Activated CD8-positive, alpha-beta memory T cell treated with anti-CD3 and anti-CD28 coated beads for 24 hours (primary cell): ENCODE data around the gene ZNF853.
A peak's percentile ranks its signal among the peaks of the same experiment; 100 is the strongest.
"Not testable (repeated sequence)": the region's sequence is repeated elsewhere in the genome, so short reads cannot be mapped to it uniquely, and the experiment has no call there.

Source experiments
- DNase-seq: peaks from one replicate; pipeline ENCODE4 v3.0.0-alpha.2; 2020

The ZNF853 gene

DNA sequence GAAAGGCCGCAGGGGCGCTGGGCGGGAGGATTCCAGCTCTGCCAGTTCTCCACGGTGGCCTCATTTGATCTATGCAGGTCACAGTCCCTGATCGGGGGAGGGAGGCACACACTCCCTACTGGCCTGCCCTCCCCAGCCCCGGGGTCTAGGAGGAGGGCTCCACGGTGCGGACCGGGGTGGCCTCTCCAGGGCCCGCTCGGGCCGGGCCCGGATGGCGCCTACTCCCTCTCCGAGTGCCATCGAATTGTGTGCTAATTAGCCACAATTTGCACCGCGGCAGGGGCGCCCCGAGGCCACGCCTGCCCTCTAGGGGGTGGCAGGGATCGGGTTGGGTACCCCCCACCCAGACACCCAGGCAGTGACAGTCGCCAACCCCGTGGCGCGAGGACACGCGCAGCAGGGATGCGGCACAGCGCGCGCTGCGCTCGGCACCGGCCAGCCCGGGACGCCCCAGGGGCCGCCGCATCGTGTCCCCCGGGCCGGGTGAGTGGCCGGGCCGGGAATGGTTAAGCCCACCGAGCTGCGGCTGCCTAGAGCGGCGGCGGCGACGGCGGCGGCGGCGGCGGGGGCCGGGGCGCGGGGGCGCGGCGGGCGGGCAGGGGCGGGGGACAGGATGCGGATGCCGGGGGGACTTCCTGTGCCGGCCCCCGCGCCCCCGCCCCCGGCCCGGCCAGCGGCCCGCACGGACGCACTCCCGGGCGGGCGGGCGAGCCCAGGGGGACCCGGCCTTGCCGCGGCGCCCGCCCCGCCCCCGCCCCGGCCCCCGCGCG is at the start of gene ZNF853:
Gene ZNF853, plus strand, starts transcription at position 658 of the 770 bp plus-strand sequence. CDS start 565 bp downstream, outside the sequence.
- peak; percentile 77 for DNase-seq

DNA sequence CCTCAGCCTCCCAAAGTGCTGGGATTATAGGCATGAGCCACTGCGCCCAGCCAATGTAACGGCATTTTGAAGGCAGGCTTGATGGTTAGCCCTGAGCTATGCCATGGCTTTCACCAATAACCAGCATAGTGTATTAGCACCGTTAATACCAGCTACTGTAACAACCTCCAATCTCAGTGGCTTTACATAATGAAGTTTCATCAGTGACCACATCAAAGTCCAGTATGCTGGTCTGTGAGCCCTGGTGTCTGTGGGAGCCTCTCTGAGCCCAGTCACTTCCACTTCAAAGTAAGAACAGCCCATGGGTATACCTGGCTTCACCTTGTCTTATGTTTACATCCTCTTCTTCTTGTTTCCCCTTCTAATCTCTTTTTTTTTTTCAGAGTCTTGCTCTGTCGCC is 49.8 kb upstream of the ZNF853 start:
- no peak for DNase-seq

DNA sequence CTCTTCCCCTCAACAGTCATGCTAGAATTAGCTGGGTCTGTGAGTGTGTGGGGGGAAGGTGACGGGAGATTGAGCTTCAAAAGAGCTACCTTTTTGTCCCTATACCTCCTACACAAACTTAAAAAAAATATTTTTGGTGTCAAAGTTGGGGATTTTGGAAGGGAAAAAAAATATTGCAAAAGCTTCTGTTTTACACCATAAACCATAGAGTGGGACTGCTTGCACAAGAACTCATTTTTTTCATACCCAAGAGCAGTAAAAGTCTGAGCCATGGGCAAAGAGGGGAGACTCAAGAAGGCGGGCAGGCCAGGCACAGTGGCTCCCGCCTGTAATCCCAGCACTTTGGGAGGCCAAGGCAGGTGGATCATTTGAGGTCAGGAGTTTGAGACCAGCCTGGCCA is 47.5 kb upstream of the ZNF853 start:
- no peak for DNase-seq

DNA sequence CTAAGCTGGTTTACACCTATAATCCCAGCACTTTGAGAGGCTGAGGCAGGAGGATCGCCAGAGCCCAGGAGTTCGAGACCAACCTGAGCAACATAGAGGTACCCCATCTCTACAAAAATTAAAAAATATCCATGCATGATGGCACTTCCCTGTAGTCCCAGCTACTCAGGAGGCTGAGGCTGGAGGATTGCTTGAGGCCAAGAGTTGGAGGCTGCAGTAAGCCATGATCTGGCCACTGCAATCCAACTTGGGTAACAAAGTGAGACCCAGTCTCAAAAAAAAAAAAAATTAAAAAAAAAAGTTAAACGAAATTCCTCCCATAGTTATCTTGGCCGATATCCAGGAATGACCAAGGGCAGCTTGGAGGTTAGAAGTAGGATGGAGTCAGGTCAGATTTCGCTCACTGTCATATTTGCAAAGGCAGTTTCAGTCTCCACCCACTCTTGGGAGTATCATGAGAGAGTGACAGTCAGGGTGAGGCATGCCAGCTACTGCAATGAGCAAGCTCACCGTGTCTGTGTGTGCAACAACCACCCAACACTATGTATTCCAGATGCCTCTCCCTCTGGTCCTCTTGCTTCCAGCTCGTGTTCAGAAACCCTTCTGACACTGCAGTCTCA is 44.1 kb upstream of the ZNF853 start:
- DNase-seq: no peak

DNA sequence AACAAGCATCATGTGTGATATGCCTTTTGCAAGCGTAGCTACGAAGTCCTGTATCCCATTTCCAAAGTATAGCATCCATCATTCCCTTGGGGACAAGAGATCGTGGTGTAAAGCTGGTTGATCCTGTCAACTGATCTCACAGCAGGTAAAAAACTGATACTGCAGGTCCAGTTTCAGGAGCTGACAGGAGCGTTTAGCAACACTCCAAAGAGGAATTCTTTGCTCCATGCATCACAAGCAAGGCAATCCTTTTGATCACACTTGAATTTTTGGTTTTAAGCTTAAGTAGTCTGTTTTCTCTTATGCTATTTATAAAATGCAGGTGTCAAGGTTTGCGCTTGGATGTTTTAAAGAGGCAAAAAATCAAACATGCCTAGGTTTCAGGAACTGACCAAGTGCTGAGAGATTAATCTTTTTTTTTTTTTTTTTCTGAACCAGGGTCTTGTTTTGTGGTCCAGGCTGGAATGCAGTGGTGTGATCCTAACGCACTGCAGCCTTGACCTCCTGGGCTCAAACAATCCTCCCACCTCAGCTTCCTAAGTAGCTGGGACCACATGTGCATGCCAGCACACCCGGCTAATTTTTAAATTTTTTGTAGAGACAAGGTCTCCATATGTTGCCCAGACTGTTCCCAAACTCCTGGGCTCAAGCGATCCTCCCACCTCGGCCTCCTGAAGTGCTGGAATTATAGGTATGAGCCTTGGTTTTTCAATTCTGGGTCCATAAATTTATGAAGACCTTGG is 40.0 kb upstream of the ZNF853 start:
- DNase-seq: no peak

DNA sequence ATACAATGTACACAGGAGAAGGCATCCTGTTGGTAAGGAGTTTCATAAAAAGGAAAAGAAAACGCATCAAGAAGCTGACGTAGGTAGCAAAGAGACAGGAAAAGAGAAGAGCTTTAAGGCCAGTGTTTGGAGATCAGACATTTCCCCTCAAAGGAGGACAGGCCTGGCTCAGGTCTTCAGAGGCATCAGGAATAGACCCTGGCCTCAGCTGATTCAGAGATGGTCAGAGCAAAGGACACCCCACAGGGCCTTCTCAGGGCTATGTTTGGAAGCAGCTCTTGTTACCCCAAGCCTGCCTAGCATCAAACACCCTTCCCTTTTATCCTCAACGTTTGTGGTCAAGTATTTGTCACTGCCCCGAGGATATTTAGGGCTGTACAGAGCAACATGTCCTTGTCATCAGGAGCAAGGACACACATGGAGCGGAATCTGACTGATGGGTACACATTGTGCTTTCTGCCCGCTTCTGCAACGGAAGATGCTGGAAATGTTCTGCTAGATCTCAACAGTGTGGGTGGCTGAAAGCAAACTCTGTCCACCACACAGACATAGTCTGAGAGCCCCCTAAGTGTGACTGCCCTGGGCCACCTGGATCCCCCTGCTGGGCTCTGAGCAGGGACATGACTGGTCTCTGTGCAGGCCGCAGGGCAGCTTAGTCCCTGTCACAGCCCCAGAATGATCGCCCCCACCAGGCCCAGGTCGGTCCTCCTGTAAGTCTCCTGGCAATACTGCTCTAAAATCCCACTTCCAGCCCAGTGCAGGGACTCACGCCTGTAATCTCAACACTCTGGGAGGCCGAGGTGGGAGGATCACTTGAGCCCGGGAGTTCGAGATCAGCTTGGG is 39.2 kb upstream of the ZNF853 start:
- DNase-seq: peak; percentile 68

DNA sequence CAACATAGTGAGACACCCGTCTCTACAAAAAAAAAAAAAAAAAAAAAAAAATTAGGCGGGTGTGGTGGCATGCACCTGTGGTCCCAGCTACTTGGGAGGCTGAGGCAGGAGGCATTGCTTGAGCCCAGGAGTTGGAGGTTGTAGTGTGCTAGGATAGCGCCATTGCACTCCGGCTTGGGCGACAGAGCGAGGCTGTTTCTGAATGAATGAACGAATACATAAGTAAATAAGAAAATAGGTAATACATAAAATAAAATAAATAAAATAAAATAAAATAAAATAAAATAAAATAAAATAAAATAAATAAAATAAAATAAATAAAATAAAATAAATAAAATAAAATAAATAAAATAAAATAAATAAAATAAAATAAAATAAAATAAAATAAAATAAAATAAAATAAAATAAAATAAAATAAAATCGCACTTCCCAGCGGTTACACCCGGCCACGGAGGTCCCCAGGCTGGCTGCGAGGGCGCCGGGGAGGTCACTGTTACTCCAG is 38.5 kb upstream of the ZNF853 start:
- DNase-seq: not testable (repeated sequence)

DNA sequence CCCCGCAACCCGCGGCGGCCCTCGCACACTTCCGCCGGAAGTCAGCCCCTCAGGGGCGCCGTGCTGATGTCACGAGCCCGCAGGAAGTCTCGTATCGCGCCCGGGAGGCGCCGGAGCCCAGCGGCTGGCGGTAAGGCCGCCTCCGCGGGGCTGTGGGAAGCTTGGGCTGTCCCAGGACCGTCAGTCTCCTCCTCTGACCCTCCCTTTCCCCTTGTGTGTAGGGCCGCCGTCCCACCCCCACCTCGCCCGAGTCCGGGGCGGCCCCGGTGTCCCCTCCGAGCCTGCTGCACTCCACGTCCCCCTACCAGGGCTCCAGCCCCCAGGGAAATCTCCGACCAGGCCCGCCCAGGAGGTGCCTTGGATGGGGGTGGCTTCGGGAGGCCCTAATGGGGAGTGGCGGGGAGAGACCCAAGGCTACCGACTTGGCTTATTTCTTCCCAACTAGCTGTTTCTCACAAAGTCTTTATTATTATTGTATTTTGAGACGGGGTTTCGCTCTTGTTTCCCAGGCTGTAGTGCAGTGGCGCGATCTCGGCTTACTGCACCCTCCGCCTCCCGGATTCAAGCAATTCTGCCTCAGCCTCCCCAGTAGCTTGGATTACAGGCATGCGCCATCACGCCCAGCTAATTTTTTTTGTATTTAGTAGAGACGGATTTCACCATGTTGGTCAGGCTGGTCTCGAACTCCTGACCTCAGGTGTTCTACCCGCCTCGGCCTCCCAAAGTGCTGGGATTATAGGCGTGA is 37.9 kb upstream of the ZNF853 start, which contains the start of gene ZDHHC4:
Gene ZDHHC4, plus strand, starts transcription at position 86 of the 745 bp plus-strand sequence. CDS start 3,108 bp downstream, outside the sequence.
- peak; percentile 93 for DNase-seq

DNA sequence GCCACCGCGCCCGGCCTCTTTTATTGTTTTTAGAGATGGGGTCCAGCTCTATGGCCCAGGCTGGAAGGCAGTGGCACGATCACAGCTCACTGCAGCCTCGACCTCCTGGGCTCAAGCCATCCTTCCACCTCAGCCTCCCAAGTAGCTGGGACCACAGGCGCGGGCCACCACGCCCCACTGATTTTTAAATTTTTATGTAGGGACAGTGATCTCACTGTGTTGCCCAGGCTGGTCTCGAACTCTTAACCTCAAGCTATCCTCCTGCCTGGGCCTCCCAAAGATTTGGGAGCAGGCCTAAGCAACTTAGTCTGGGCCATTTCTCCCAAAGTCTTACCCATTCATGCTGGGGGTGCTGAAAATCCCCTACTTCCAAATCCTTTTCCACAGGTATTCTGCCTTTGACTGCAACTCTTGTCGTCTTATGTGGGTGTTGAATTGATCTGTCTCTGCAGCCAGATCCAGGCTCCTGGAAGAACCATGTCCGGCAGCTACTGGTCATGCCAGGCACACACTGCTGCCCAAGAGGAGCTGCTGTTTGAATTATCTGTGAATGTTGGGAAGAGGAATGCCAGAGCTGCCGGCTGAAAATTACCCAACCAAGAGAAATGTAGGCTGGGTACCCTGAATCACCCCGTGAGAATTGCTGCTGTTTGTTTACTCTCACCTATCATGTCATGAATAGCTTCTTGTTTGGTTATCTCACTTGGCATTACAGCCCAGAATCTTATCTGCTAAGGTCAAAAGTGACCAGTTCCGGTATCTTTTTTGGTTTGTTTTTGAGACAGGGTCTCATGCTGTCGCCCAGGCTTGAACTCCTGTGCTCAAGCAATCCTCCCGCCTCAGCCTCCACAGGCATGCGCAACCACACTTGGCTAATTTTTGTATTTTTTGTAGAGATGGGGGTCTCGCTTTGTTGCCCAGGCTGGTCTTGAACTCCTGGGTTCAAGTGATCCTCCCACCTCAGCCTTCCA is 37.0 kb upstream of the ZNF853 start:
- DNase-seq: no peak

DNA sequence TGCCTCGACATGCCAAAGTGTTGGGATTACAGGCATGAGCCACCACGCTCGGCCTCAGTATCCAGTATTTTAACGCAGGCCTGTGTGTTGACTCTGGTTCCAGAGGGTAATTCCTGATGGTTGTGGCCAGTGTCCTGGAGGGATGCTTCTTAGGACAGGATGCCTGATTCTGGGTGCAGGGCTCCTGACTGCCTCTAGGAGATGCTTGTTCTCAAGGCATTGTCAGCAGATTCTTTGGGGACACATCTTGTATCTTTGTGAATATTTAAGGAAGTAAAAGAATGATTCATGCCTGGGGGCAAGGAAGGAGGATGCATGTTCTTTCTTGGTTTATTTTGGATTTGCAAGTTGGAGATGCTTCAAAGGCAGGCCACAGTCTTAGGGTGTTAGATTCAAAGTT is 36.0 kb upstream of the ZNF853 start:
- no peak for DNase-seq

DNA sequence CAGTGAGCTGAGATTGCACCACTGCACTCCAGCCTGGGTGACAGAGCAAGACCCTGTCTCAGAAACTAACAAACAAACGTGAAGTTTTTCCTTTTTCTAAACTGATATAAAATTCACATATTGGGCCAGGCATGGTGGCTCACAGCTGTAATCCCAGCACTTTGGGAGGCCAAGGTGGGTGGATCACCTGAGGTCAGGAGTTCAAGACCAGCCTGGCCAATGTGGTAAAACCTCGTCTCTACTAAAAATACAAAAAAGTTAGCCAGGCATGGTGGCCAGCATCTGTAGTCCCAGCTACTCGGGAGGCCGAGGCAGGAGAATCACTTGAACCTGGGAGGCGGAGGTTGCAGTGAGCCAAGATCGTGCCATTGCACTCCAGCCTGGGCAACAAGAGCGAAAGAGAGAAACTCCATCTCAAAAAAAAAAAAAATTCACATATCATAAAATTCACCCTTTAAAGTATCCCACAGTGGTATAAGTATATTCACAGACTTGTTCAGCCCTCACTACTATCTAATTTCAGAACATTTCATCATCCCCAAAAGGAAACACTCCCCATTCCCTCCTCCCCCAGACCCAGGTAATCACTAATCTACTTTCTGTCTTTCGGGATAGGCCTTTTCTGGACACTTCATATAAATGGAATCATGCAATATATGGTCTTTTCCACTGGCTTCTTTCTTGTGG is 29.5 kb upstream of the ZNF853 start:
- DNase-seq: not testable (repeated sequence)

DNA sequence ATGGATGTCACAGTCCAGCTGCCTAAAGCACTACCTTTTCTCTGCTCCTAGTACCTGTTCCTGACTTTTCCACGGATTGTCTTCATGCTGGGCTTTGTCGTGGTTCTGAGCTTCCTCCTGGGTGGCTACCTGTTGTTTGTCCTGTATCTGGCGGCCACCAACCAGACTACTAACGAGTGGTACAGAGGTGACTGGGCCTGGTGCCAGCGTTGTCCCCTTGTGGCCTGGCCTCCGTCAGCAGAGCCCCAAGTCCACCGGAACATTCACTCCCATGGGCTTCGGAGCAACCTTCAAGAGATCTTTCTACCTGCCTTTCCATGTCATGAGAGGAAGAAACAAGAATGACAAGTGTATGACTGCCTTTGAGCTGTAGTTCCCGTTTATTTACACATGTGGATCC is 26.8 kb upstream of the ZNF853 start:
- no peak for DNase-seq

DNA sequence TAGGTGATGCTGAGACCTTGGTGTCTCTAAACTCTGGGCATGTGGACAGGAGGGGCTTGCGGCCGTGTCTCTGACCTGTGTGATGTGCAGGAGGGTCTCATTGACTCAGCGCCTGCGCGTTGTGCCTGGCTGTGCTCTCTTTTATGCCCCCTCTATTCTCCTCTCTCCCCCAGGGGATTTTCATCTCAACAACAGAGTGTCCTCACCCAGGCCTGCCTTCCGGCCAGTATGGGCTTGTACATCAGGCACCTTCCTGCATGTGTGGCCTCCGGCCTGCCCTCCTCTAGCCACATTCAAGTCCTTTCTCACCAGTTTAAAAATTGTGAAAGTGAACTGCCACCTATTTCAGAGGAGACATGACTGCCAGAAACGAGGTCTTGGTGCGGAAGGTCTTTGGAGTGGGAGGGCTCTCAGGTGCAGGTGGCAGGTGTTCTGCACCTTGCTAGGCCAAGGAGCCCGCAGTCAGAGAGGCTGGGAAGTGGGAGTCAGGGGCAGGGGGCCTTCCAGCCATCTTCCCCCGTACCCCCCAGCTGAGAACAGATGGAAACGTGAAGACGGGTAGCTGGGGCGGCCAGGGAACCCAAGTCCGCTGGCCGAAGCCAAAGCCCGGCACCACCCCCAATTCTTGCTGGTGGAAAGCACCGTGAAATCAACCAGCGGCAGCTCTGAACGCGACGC is 26.1 kb upstream of the ZNF853 start:
- no peak for DNase-seq

DNA sequence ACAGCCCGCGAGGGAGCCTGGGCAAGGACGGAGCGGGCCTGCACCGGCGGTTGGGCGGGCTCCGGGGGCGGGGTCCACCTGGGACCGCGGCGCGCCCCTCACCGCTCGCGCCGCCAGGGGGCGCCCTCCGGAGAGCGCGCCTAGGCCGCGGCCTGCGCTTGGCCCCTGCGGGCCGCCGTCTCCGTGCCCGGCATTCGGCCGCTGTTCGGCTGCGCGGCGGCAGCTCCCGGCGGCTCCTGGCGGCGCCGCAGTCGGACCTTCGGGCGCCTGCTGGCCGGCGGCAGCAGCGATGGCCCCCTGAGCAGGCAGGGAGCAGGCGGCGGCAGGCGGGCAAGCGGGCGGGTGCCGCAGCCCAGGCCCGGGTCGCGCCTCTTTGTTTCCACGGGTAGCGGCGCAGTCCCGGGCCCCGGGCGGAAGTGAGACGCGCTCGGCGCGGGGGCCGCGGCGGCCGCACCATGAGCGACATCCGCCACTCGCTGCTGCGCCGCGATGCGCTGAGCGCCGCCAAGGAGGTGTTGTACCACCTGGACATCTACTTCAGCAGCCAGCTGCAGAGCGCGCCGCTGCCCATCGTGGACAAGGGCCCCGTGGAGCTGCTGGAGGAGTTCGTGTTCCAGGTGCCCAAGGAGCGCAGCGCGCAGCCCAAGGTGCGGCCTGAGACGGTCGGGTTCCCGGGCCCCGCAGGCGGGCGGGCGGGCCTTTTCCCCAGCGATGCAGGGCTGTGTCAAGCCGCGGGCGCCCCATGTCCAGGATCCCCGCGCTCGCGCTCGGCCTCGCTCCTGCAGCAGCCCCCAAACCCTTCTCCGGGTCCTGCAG is 25.4 kb upstream of the ZNF853 start, which contains the start of gene INTS15:
Gene INTS15, plus strand, starts transcription at position 193 of the 816 bp plus-strand sequence. Its CDS starts 263 bp downstream, at position 456.
- peak; percentile 93 for DNase-seq

DNA sequence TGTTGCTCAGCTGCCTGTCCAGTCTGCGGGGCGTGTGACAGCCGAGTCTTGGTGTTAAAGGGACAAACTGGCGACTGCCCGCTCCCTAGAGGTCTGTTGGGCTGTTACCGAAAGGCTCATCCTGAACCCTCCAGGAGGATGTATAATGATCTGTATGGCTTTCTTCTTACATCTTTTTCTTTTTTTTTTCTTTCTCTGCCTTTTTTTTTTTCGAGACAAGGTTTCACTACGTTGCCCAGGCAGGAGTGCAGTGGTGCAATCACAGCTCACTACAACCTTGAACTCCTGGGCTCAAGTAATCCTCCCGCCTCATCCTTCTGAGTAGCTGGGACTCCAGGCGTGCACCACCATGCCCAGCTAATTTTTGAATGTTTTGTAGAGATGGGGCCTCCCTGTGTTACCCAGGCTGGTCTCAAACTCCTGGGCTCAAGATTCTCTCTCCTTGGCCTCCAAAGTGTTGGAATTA is 24.7 kb upstream of the ZNF853 start:
- no peak for DNase-seq

DNA sequence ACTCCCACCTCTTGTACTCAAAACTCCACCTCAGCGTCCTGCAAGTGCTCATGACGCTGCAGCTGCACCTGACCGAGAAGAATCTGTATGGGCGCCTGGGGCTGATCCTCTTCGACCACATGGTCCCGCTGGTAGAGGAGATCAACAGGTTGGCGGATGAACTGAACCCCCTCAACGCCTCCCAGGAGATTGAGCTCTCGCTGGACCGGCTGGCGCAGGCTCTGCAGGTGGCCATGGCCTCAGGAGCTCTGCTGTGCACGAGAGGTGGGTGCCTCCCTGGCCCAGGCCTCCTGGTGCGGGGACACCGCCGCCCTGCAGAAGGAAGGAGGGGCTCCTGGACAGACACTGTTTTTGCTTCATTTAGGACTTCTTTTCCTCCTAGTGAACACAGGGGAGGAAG is 15.3 kb upstream of the ZNF853 start:
- DNase-seq: no peak

DNA sequence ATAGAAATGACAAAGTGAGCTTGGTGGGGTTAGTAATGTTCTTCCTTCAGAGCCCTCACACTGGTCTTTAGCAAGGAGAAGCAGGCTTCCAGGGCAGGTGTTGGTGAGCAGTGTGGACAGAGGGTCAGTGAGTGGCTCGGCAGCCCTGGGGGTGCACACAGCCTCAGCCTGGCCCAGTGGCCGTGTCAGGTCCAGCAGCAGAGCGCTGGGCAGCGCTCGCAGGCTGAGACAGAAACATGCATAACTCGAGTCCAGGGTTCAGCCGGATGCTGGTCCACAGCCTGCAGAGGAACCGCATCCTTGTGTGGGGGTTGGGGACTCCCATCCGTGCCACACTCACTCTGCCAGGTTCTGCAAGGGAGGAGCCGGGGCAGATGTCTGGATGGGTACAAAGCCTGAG is 11.0 kb upstream of the ZNF853 start:
- no peak for DNase-seq
